HepG2 (cell line): ENCODE results near the gene KCNIP3. TPM values are rescaled to one million over a fixed set of nuclear protein-coding genes. Genes with fewer than 3 reads are reported as not detected.

Source experiments
- ARNTL ChIP-seq: sonication (generic); formaldehyde crosslinking; IDR thresholded peaks from 2 replicates; pipeline ENCODE4 v1.4.0; 2020; ENCODE audit warnings: mild to moderate bottlenecking, missing genetic modification reagents
- HIVEP1 ChIP-seq: sonication (generic); formaldehyde crosslinking; IDR thresholded peaks from 2 replicates; pipeline ENCODE4 v1.4.0; 2020; ENCODE audit warnings: mild to moderate bottlenecking, missing genetic modification reagents
- KDM6A ChIP-seq: IDR thresholded peaks from 2 replicates; pipeline ENCODE4 v1.6.1; 2016; ENCODE audit warnings: low read depth
- MTERF4 ChIP-seq: sonication (generic); formaldehyde crosslinking; IDR thresholded peaks from 2 replicates; pipeline ENCODE4 v1.8.0; 2023; ENCODE audit warnings: mild to moderate bottlenecking, missing genetic modification reagents
- PHF21A ChIP-seq: sonication (generic); formaldehyde crosslinking; IDR thresholded peaks from 2 replicates; pipeline ENCODE4 v1.5.0; 2020; ENCODE audit warnings: mild to moderate bottlenecking, missing genetic modification reagents
- SNAPC4 ChIP-seq: sonication (generic); formaldehyde crosslinking; IDR thresholded peaks from 2 replicates; pipeline ENCODE4 v1.4.0; 2020; ENCODE audit warnings: mild to moderate bottlenecking, missing genetic modification reagents
- ZBTB20 ChIP-seq: sonication (generic); formaldehyde crosslinking; IDR thresholded peaks from 2 replicates; pipeline ENCODE4 v1.8.1; 2023; ENCODE audit warnings: missing genetic modification reagents, low read depth, mild to moderate bottlenecking, borderline replicate concordance
- ZBTB4 ChIP-seq: sonication (generic); formaldehyde crosslinking; IDR thresholded peaks from 2 replicates; pipeline ENCODE4 v1.4.0; 2020; ENCODE audit warnings: missing genetic modification reagents, mild to moderate bottlenecking, borderline replicate concordance
- ZBTB40 ChIP-seq, 2 experiments: fragments of 450-650 bp in 1 of 2; sonication (generic) in 1 of 2; formaldehyde crosslinking in 1 of 2; IDR thresholded peaks; 2 replicates each; pipeline versions ENCODE4 v1.6.1 to v1.8.0; 2016 to 2022; ENCODE audit warnings: antibody characterized with exemption in 1 of 2, mild to moderate bottlenecking in 1 of 2, missing genetic modification reagents in 1 of 2
- ZSCAN30 ChIP-seq: sonication (generic); formaldehyde crosslinking; IDR thresholded peaks from 2 replicates; pipeline ENCODE4 v1.5.0; 2020; ENCODE audit warnings: mild to moderate bottlenecking, missing genetic modification reagents
- polyA plus RNA-seq, 8 experiments: library from polyadenylated mRNA; depleted of rRNA in 3 of 8; stranded (reverse) in 7 of 8; unstranded in 1 of 8; fragments of >200 nt; fragmentation: Illumina TruSeq in 4 of 8; extraction: Trizol in 4 of 8; gene quantifications; 2 replicates each; pipeline versions ENCODE4 v1.2.1 to v1.2.3, GENCODE V29; 2011 to 2016; ENCODE audit warnings: low read depth in 4 of 8, missing spikeins in 1 of 8, mixed read lengths in 1 of 8; ENCODE audit not compliant: insufficient read depth in 1 of 8
- total RNA-seq, 5 experiments: library from RNA; depleted of rRNA; stranded (reverse); fragments of >200 nt; fragmentation: Illumina TruSeq; extraction: Trizol; gene quantifications; 2 replicates each; pipeline ENCODE4 v1.2.3, GENCODE V29; 2016; ENCODE audit warnings: low read depth in 1 of 5

Gene KCNIP3
- total and polyA plus RNA-seq, 2 of the 13 experiments (the other 11 are each of a cell fraction or from before 2014, with no cell fraction given), result not detected

- TF ChIP-seq SNAPC4 (CRISPR knock-in tag), result no peak
- TF ChIP-seq MTERF4 (CRISPR knock-in tag), result no peak
- TF ChIP-seq ZSCAN30 (CRISPR knock-in tag), result no peak
- TF ChIP-seq ZBTB4 (CRISPR knock-in tag), result 0 out of 2 replicates have a peak, but pooled peaks have one; percentile 70
- no peak for TF ChIP-seq ZBTB20 (CRISPR knock-in tag)
- no peak for TF ChIP-seq ZBTB40 (IDR thresholded peaks at IDR 0.05)
- TF ChIP-seq ZBTB40 (CRISPR knock-in tag; IDR thresholded peaks at IDR 0.05), result 0 out of 2 replicates have a peak, but pooled peaks have one; percentile 31
- 0 out of 2 replicates have a peak, but pooled peaks have one; percentile 16 for TF ChIP-seq PHF21A
- TF ChIP-seq ARNTL (CRISPR knock-in tag), result no peak
- no peak for TF ChIP-seq KDM6A (CRISPR knock-in tag)
- 0 out of 2 replicates have a peak, but pooled peaks have one; percentile 4 for TF ChIP-seq HIVEP1
Measured at GRCh38 chr2:95345081-95345562, 48.0 kb downstream of the KCNIP3 start (continued).
